ENCODE results near the gene NES.
A peak's percentile ranks its signal among the peaks of the same experiment; 100 is the strongest.

The NES gene

GRCh38 chr1:156705918-156706656 lies 28.9 kb upstream of the NES start:
- H3K9me3 ChIP-seq (ENCODE audit: insufficient read depth, low read length): no peaks in the 10 kb centered on the region
- no peak overlapping the region for H2AFZ ChIP-seq (ENCODE audit: low read depth, low read length, severe bottlenecking)
- no peaks in the 10 kb centered on the region for H3K27me3 ChIP-seq (ENCODE audit: low read length)
- no peak overlapping the region for H3K4me3 ChIP-seq (ENCODE audit: insufficient read depth, low read length, poor library complexity, severe bottlenecking)
- TF ChIP-seq CTCF (IDR thresholded peaks at IDR 0.05; ENCODE audit: insufficient read depth, low read length, poor library complexity, severe bottlenecking): peak; percentile 89
- TF ChIP-seq EZH2phosphoT487 (conservative IDR thresholded peaks at IDR 0.05; ENCODE audit: low read length): 0 out of 2 replicates have a peak, but pooled peaks have one; percentile 87
- H3K9me2 ChIP-seq (replicated peaks; ENCODE audit: insufficient read depth, low read length): no peaks in the 10 kb centered on the region
- H3K9ac ChIP-seq (ENCODE audit: low read length): no peak overlapping the region
- H3F3A ChIP-seq (ENCODE audit: insufficient read depth): no peaks in the 10 kb centered on the region
- no peak overlapping the region for H3K27ac ChIP-seq (ENCODE audit: low read depth, low read length)
- H3K36me3 ChIP-seq (ENCODE audit: low read length): no peaks in the 10 kb centered on the region
- H3K79me2 ChIP-seq (ENCODE audit: insufficient read depth, low read length): no peaks in the 10 kb centered on the region
- peak overlapping the region; percentile 51 for H3K4me2 ChIP-seq (ENCODE audit: low read depth, low read length, poor library complexity, severe bottlenecking)
- no peaks in the 10 kb centered on the region for H4K20me1 ChIP-seq (ENCODE audit: low read depth, low read length)

GRCh38 chr1:156705321-156705917 lies 28.2 kb upstream of the NES start, which contains the start of gene CRABP2:
TSS of gene CRABP2 (minus strand) at chr1:156705583. CDS start at chr1:156705446, 137 bp downstream.
- Histone ChIP-seq H4K20me1 (ENCODE audit: low read depth, low read length) (no peaks in the 10 kb centered on the region), H3K9ac (ENCODE audit: low read length) (no peak within 1 kb of the TSS), H3K36me3 (ENCODE audit: low read length) (no peaks in the 10 kb centered on the region), H3K9me3 (ENCODE audit: insufficient read depth, low read length) (no peaks in the 10 kb centered on the region), H3K27me3 (ENCODE audit: low read length) (no peaks in the 10 kb centered on the region), H3K4me2 (ENCODE audit: low read depth, low read length, poor library complexity, severe bottlenecking) (peak within 1 kb of the TSS; percentile 51), H3F3A (ENCODE audit: insufficient read depth) (no peaks in the 10 kb centered on the region), H2AFZ (ENCODE audit: low read depth, low read length, severe bottlenecking) (no peak within 1 kb of the TSS), H3K79me2 (ENCODE audit: insufficient read depth, low read length) (no peaks in the 10 kb centered on the region), H3K9me2 (replicated peaks; ENCODE audit: insufficient read depth, low read length) (no peaks in the 10 kb centered on the region), H3K4me3 (ENCODE audit: insufficient read depth, low read length, poor library complexity, severe bottlenecking) (no peak within 1 kb of the TSS), H3K27ac (ENCODE audit: low read depth, low read length) (no peak within 1 kb of the TSS)
- no peak for TF ChIP-seq EZH2phosphoT487 (conservative IDR thresholded peaks at IDR 0.05; ENCODE audit: low read length)
- TF ChIP-seq CTCF (IDR thresholded peaks at IDR 0.05; ENCODE audit: insufficient read depth, low read length, poor library complexity, severe bottlenecking): no peak

- Histone ChIP-seq H3K27me3 (ENCODE audit: low read length) (no peaks in the 10 kb centered on the region), H3K9ac (ENCODE audit: low read length) (no peak overlapping the region), H3K9me3 (ENCODE audit: insufficient read depth, low read length) (no peaks in the 10 kb centered on the region), H3K36me3 (ENCODE audit: low read length) (no peaks in the 10 kb centered on the region), H3K4me2 (ENCODE audit: low read depth, low read length, poor library complexity, severe bottlenecking) (no peak overlapping the region), H3K4me3 (ENCODE audit: insufficient read depth, low read length, poor library complexity, severe bottlenecking) (no peak overlapping the region), H3F3A (ENCODE audit: insufficient read depth) (no peaks in the 10 kb centered on the region), H2AFZ (ENCODE audit: low read depth, low read length, severe bottlenecking) (no peak overlapping the region), H3K27ac (ENCODE audit: low read depth, low read length) (no peak overlapping the region), H3K79me2 (ENCODE audit: insufficient read depth, low read length) (no peaks in the 10 kb centered on the region), H3K9me2 (replicated peaks; ENCODE audit: insufficient read depth, low read length) (no peaks in the 10 kb centered on the region), H4K20me1 (ENCODE audit: low read depth, low read length) (no peaks in the 10 kb centered on the region)
- TF ChIP-seq EZH2phosphoT487 (conservative IDR thresholded peaks at IDR 0.05; ENCODE audit: low read length) (no peak), CTCF (IDR thresholded peaks at IDR 0.05; ENCODE audit: insufficient read depth, low read length, poor library complexity, severe bottlenecking) (no peak)
These were observed 27.7 kb upstream of the NES start for GRCh38 chr1:156704930-156705320.

Measured in SU-DHL-6 (cell line).